DOHH2 (cell line): ENCODE results near the gene EMX1.

Experiments used
- CTCF ChIP-seq: fragments of 200-600 bp; sonication (generic); IDR thresholded peaks from one replicate; pipeline ENCODE4 v1.5.1; 2014; ENCODE audit warnings: antibody characterized with exemption, mild to moderate bottlenecking, low read depth, low read length; ENCODE audit not compliant: poor library complexity, severe bottlenecking
- EZH2phosphoT487 ChIP-seq: fragments of 200-600 bp; sonication (generic); IDR thresholded peaks from 2 replicates; pipeline ENCODE4 v1.6.1; 2017; ENCODE audit warnings: borderline replicate concordance, mild to moderate bottlenecking, antibody characterized with exemption, low read length, moderate library complexity, mixed read lengths

- TF ChIP-seq CTCF: no peak
- no peak; the same call in 1 of the 2 replicates for TF ChIP-seq EZH2phosphoT487
These were observed 1.2 kb upstream of the EMX1 start for GRCh38 chr2:72915907-72916742.
